ENCODE data around the gene VPREB1. TPM values are rescaled to one million over a fixed set of nuclear protein-coding genes. Genes with fewer than 3 reads are reported as not detected.

The VPREB1 gene
- not detected in 2 replicates for total RNA-seq

GRCh38 chr22:22244316-22245250 is at the start of gene VPREB1:
Gene VPREB1, plus strand, starts transcription at chr22:22244786. Its CDS starts 28 bp downstream, at chr22:22244814.

Data from mesangial cell (primary cell).